ENCODE data around the gene RPL18.

Gene RPL18

GRCh38 chr19:48573163-48573505 lies 45.8 kb downstream of the RPL18 start:
- DNase-seq: no peak

GRCh38 chr19:48571378-48572162 lies 47.4 kb downstream of the RPL18 start:
- DNase-seq: no peak

- DNase-seq: no peak
Observed at GRCh38 chr19:48569814-48570213, 49.2 kb downstream of the RPL18 start.

- DNase-seq: no peak
Observed at GRCh38 chr19:48568345-48568886, 50.6 kb downstream of the RPL18 start.

All from inflammatory macrophage treated with lipopolysaccharide for 1 hour (primary cell).